ENCODE results near the gene SATB2. TPM values are rescaled to one million over a fixed set of nuclear protein-coding genes. Genes with fewer than 3 reads are reported as not detected.

The SATB2 gene
- total RNA-seq, 1 experiment from 2014 or later = 13.8 TPM

- no peak for TF ChIP-seq CTCF (IDR thresholded peaks at IDR 0.05 in 2 of 3, conservative IDR thresholded peaks at IDR 0.05 in 1 of 3; ENCODE audit: borderline replicate concordance in 1 of 3, insufficient read depth in 1 of 3, low read depth in 2 of 3, low read length in 2 of 3)
- no peak for TF ChIP-seq ZFX (IDR thresholded peaks at IDR 0.05)
- no peak for TF ChIP-seq FOSL1 (IDR thresholded peaks at IDR 0.05; ENCODE audit: low read depth)
Measured at GRCh38 chr2:199465988-199466691, 8.4 kb upstream of the SATB2 start (continued).

- ChIA-PET CTCF (interaction anchor here (1.8 kb wide), 1 partner anchor 23 kb away, joined by 5 read pairs; no protein-coding TSS in a partner anchor), RAD21 (ENCODE audit: low non-redundant PET in 1 of 2, low total read pairs in 2 of 2, uncharacterized antibody in 2 of 2, unreplicated experiment in 2 of 2) (no interaction called here), POLR2A (no interaction called here)
- Histone ChIP-seq H3K4me2 (ENCODE audit: low read length) (no peak overlapping the region), H3K4me3 (replicated peaks in 1 of 2; ENCODE audit: low read depth in 1 of 2, low read length in 2 of 2) (no peak overlapping the region), H2AFZ (ENCODE audit: low read depth, low read length, poor library complexity, severe bottlenecking) (no peak overlapping the region), H3K27ac (ENCODE audit: low read depth, low read length) (no peak overlapping the region), H3K27me3 (ENCODE audit: insufficient read depth, low read length) (no peaks in the 10 kb centered on the region), H3K4me1 (ENCODE audit: control insufficient read depth in 1 of 2, insufficient read depth in 2 of 2, low read length in 2 of 2) (peaks cover 5 to 16% of the 10 kb centered on the region in 2 experiments; a peak in 3 of 4 replicates), H4K20me1 (ENCODE audit: insufficient read depth) (no peaks in the 10 kb centered on the region), H3K36me3 (ENCODE audit: control insufficient read depth in 1 of 2, insufficient read depth in 2 of 2, low read length in 2 of 2) (no peaks in the 10 kb centered on the region), H3K9me2 (ENCODE audit: insufficient read depth) (no peaks in the 10 kb centered on the region), H3K79me2 (ENCODE audit: insufficient read depth, low read length) (no peaks in the 10 kb centered on the region; the same call in 1 of the 2 replicates), H3K9me3 (ENCODE audit: control insufficient read depth in 1 of 2, insufficient read depth in 1 of 2, low read depth in 1 of 2, low read length in 2 of 2) (no peaks in the 10 kb centered on the region), H3K9ac (ENCODE audit: low read length) (no peak overlapping the region)
- DNase-seq (ENCODE audit: low read depth, low spot score) = no peak
- TF ChIP-seq EGR1 (IDR thresholded peaks at IDR 0.05; ENCODE audit: low read depth) = no peak
- no peak for TF ChIP-seq EZH2 (IDR thresholded peaks at IDR 0.05)
- TF ChIP-seq POLR2AphosphoS5 (IDR thresholded peaks at IDR 0.05; ENCODE audit: low read depth, low read length) = no peak
- no peak for TF ChIP-seq TCF7L2 (IDR thresholded peaks at IDR 0.05; ENCODE audit: borderline replicate concordance, extremely low read depth, insufficient read depth, insufficient read length)
- no peak for TF ChIP-seq SIN3A (IDR thresholded peaks at IDR 0.05; ENCODE audit: low read depth)
- no peak for TF ChIP-seq ZNF274 (IDR thresholded peaks at IDR 0.05; ENCODE audit: low read depth, low read length)
- TF ChIP-seq REST (IDR thresholded peaks at IDR 0.05; ENCODE audit: low read depth) = no peak
- no peak for TF ChIP-seq ATF3 (IDR thresholded peaks at IDR 0.05)
- no peak for ATAC-seq
- no TSS peak for BruUV-seq (replicated peaks)
- intact Hi-C loops (cut with micrococcal nuclease) = no loop called here
Measured at GRCh38 chr2:199465390-199465789, 7.7 kb upstream of the SATB2 start.

All from HCT116 (cell line).